GM19395 (cell line): ENCODE data around the gene SERPINA5.
"Not testable (repeated sequence)": the region's sequence is repeated elsewhere in the genome, so short reads cannot be mapped to it uniquely, and the experiment has no call there.

ENCODE experiments used
- ATAC-seq: cut with Tn5 transposase; IDR thresholded peaks from one replicate; pipeline ENCODE4 v1.9.1; 2021; ENCODE audit warnings: mild to moderate bottlenecking, moderate library complexity; ENCODE audit not compliant: unreplicated experiment

Gene SERPINA5

GRCh38 chr14:94573475-94574277 is 7.5 kb upstream of the SERPINA5 start:
- ATAC-seq: no peak

- ATAC-seq: no peak
Observed at GRCh38 chr14:94574336-94574735, 6.9 kb upstream of the SERPINA5 start.

- ATAC-seq: no peak
Observed at GRCh38 chr14:94575730-94576585, 5.3 kb upstream of the SERPINA5 start.

- not testable (repeated sequence) for ATAC-seq
Observed at GRCh38 chr14:94577472-94577871, 3.8 kb upstream of the SERPINA5 start.

- ATAC-seq: no peak
Observed at GRCh38 chr14:94578712-94579111, 2.5 kb upstream of the SERPINA5 start.

GRCh38 chr14:94582199-94582750 is 1.0 kb downstream of the SERPINA5 start:
- no peak for ATAC-seq

GRCh38 chr14:94582851-94583250 is 1.6 kb downstream of the SERPINA5 start:
- ATAC-seq: no peak

GRCh38 chr14:94583557-94583956 is 2.3 kb downstream of the SERPINA5 start:
- no peak for ATAC-seq

- no peak for ATAC-seq
Observed at GRCh38 chr14:94584591-94585280, 3.5 kb downstream of the SERPINA5 start.

- ATAC-seq: no peak
Observed at GRCh38 chr14:94586635-94587034, 5.4 kb downstream of the SERPINA5 start.

GRCh38 chr14:94588311-94588710 is 7.1 kb downstream of the SERPINA5 start:
- no peak for ATAC-seq

- no peak for ATAC-seq
Observed at GRCh38 chr14:94591073-94591472, 9.8 kb downstream of the SERPINA5 start.

- no peak for ATAC-seq
Observed at GRCh38 chr14:94591871-94592270, 10.6 kb downstream of the SERPINA5 start.

- ATAC-seq: no peak
Observed at GRCh38 chr14:94592457-94592856, 11.2 kb downstream of the SERPINA5 start.

- no peak for ATAC-seq
Observed at GRCh38 chr14:94593376-94593748, 12.1 kb downstream of the SERPINA5 start.

- no peak for ATAC-seq
Observed at GRCh38 chr14:94593749-94594431, 12.7 kb downstream of the SERPINA5 start.

- no peak for ATAC-seq
Observed at GRCh38 chr14:94594441-94594840, 13.2 kb downstream of the SERPINA5 start.

- no peak for ATAC-seq
Observed at GRCh38 chr14:94595912-94596311, 14.7 kb downstream of the SERPINA5 start.

GRCh38 chr14:94596361-94596760 is 15.1 kb downstream of the SERPINA5 start:
- ATAC-seq: no peak

GRCh38 chr14:94597788-94598187 is 16.6 kb downstream of the SERPINA5 start:
- ATAC-seq: no peak

GRCh38 chr14:94598506-94598815 is 17.2 kb downstream of the SERPINA5 start:
- ATAC-seq: no peak
